NOMO-1 treated with DMSO at 0.1 percent for 48 hours (cell line): ENCODE measurements around the gene MYO10.

Experiments used
- DNase-seq: peaks from one replicate; lab custom pipeline; 2025; ENCODE audit not compliant: unreplicated experiment; lab: John Stamatoyannopoulos, UW

MYO10 gene

DNA sequence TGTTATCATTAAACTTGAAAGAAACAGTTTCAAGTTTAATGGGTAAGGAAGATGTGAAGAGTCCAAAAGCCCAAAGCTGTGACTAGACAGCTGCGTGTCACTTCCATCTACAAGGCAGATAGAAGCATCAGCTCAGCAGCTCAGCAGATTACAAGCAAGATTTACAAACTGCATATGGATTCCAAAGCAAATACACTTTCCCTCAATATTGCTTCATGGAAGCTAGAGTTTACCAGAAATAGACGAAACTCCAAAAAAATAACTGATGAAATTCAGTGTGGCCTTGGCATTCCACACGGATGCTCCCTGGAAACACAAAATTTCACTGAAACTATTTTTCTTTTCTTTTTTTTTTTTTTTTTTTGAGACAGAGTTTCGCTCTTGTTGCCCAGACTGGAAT is 17.9 kb downstream of the MYO10 start:
- no peak for DNase-seq

DNA sequence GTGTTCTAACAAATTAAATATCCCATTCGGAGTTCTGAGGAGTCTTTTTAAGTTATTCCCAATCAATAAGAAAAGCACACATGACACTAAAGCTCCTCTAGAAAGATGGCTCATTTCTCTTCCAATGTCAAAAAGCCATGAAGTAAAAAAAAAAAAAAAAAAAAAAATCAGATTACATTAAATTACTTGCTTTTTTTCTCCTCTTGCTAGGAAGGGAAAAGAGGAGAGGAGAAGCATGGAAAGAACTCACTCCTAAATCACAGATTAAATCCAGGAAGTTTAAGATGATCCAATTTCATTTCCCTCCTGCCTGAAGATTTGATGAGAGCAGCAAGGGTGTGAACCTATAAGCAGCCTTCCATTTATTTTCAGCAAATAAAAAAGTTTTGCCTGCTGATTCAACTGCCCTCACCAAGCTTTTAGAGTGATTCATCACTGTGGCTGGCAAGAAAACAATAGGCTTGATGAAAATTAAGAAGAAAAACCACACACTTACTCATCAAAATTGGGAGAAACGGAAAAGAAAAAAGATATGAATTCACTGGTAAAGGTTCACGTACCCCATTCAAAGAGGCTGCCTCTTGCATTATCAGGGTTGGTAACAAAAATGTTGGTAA is 19.7 kb downstream of the MYO10 start:
- no peak for DNase-seq

DNA sequence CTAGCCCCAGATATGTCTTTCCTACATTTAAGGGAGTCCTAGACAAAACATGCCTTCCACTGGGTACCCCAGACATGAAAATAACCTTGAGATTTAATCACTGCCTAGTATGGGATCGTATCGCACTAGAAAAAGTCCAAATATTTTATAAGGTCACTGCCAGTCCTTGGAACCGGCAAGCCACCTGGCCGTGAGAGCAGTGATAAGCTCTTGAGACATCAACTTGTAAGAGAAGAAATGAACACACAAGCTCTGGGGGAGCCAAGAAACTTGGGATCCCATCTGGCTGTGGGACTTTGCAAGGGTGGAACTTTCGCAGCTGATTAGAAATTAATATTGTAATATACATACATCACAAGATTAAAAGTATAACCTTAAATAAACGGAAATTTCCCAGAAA is 21.5 kb downstream of the MYO10 start:
- DNase-seq: no peak

DNA sequence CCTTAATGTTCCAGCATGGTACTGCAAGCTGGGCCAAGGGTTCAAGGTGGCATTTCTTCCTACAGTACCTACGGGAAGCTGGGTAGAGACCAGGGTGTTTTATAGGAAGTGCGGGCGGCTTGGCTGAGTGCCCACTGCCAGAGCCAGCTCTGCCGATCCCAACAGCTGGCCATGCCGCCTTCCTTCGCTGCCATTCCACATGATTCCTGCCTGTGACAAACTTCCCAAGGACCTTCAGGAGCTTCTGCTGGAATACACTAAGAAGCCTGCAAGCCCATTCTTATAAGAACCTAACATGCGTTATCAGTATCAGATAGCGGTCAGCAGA is 22.0 kb downstream of the MYO10 start:
- no peak for DNase-seq

DNA sequence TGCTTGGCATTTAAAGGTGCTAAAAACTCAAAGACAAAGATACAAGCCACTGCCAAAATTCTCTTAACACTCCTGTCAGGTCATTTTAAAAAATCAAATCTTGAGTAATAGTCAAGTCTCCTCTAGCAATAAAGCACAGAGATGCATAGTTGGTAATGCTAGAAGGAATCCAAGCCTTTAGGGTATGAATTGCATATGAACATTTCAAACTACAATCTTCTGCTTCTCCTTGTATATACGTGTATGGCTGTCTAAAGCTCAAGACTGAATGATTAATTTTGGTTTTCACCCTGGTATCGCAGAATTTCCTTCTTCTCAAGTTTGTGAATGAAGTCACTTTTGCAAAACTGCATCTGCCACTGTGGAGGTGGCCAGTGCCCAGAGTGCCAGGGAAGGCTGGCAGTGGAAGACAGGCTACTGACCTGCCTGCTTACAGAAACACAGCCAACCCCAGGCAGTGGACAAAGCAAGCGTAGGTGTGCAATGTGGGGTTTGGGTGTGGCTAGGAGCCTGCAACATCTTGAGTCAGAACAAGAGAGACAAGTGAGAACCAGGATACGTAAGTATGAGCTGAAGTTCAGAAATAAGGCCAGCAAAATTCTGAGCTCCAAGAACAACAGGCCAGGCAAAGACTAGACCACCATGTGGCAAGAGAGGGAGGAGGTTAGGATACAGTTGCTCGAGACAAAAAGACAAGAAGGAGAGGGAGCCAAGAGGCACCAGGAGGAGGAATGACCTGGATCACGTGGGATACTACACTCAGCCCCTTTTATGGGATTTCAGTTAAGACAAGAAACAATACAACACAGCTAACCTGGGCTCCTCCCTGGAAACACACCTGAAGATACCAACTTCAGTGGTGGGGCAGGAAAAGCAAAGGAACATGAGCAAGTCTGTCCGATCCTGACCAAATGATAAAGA is 22.6 kb downstream of the MYO10 start:
- DNase-seq: no peak

DNA sequence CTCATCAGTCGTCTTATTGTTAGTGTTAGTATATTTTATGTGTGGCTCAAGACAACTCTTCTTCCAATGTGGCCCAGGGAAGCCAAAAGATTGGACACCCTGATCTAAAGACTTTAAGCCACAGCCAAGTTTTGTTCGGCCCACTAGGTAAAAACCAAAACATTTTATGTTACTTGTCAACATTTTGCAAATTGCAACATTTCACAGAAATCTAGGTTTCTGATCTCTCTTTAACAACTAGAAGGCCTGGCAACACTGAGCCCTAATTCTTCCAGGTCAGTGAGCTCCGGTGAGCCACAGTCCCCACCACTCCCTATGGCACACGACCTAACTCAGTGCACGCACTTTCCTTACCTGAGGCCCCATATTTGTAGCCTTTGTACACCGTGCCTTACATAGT is 24.0 kb downstream of the MYO10 start:
- DNase-seq: no peak

DNA sequence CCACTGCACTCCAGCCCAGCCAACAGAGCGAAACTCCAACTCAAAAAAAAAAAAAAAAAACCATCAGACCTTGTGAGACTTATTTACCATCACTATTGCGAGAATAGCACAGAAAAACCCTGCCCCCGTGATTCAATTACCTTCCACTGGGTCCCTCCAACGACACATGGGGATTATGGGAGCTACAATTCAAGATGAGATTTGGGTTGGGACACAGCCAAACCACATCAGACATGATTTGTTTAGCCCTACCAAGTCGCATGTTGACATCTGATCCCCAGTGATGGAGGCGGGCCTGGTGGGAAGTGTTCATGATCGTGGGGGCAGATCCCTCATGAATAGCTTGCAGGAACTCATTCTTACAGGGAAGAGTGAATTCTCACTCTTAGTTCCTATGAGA is 26.6 kb downstream of the MYO10 start:
- DNase-seq: no peak

DNA sequence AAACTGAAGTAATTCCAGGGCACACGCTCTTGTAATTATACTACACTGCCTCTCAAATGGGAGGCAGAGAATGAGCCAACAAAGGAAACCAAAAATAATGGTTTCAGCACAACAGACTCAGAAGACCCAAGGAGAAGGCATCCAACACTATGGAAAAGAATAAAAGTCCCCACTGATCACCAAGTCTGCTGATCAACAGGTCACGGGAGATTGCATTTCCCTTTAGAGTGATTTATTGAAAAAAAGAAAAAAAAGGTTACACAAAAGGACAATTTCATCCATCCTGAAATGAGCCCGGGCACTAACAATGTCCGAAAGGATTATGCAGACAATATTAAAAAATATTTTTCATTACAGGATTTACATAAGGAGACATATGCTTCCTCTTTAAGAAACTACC is 28.8 kb downstream of the MYO10 start:
- DNase-seq: no peak

DNA sequence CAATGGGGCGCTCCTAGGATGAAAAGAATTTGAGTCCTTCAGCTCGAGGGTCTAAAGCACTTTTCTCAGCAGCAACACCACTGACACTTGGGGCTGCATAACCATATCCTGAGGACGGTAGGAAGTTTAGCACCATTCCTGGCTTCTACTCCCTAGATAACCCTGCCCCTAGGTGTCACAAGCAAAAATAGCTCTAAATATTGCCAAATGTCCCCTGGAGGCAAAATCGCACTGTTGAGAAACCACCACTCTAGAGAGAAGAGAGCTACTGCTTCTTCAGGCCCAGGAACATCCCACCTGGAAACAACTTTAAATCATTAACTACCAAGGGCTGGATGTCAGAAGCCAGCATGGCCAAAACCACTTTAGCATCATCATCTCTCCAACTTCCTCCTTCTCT is 29.8 kb downstream of the MYO10 start:
- no peak for DNase-seq

DNA sequence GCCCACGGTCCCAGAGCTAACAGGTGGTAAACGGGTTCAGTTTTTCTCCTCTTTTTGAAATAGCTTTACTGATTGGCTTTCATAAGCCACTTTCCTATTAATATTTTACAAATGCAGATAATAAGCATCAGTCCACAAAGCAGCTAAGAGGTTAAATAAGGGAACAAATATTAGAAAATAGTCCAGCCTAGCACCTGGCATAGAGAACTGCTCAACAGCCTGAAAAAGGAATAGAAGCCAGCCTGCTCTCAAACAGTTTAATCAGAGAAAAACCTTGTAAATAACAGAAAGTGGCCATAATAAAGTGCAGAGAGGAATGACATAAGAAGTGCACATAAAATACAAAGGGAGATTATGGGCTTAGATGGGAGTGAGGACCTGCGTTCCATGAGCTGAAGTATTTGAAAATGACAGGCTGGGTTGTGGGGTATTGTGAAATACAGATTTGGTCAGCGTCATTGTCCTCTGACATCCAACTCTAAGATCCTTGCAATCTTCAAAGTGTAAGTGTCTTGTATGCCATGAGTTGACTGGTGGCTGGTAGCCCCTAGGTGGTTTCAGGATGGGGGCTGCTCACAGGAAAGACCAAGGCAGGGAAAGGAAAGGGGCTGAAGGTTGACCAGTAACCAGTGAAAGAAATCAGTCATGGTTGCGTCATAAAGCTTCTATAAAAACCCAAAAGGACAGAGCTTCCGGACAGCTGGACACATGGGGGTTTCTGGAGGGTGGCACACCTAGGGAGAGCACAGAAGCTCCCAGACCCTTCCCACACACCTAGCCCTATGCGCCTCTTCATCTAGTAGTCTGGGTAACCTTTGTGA is 32.4 kb downstream of the MYO10 start:
- DNase-seq: no peak

DNA sequence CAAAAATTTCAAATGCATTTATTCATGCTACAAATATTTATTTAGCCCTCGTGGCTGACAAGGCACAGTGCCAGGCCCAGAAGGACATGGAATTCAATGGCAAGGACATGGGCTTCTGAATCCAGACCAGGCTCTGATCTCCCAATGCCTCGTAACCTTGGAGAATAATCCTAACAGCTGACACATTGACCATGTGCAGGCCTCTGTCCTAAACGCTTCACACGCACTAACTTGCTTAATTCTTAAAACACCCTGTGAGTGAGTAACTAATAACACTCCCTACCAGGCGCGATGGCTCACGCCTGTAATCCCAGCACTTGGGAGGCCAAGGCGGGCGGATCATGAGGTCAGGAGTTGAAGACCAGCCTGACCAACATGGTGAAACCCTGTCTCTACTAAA is 33.2 kb downstream of the MYO10 start:
- DNase-seq: no peak

DNA sequence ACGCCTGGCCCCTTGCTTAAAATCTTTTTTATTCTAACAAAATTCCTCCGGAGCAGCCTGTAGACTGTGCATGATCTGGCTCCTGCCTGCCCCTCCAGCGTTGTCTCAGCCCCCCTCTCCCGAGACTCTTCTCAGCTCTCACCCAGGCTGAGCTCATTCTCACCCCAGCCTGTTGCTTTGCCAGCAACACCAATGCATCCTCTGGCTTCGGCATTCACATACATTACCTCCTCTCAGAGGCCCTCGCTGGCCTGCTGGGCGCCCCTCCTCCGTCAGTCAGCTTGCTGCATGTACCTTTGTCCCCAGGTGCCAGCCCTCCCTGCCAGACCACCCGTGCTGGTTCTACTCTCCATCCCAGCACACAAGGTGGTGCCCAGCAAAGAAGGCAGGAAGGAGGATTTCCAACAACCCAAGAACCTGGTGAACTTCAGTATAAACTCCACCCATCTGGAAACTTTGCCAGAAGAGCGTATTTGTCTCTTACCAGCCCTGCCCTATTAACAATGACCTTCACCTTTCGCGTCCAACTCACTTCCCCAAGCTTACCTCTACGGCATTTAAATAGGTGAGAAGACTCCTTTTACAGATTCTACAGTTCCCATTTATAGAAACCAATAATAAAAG is 35.0 kb downstream of the MYO10 start:
- DNase-seq: no peak

DNA sequence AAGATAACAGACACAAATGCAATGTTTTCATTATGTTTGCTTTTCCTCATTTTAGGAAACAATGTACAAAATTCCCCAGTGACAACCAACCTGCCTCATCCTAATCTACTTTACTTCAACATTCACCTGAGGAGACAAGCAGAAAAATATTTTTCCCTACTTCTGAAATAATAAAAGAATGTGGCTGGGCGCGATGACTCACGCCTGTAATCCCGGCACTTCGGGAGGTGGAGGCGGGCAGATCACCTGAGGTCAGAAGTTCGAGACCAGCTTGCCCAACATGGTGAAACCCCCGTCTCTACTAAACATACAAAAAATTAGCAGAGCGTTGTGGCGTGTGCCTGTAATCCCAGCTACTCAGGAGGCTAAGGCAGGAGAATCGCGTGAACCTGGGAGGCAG is 36.9 kb downstream of the MYO10 start:
- no peak for DNase-seq

DNA sequence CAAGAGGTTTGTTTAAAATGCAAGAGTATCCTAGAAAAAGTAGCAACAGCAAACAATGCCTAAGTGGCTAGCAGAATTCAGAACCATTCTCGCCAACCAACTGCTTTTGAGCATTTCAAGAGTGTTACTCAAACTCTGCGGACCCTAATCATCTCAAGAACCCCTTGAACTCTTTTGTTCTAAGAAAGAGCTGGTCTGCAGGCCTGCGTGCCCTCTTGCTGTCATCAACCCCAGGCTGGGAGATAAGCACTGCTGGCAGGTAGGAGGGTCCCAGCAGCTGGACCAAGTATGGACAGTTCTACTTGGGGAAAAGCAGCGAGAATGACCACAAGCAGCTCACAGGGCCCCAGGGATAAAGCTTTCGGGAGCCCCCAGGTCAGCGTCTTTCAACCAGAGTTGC is 38.3 kb downstream of the MYO10 start:
- no peak for DNase-seq

DNA sequence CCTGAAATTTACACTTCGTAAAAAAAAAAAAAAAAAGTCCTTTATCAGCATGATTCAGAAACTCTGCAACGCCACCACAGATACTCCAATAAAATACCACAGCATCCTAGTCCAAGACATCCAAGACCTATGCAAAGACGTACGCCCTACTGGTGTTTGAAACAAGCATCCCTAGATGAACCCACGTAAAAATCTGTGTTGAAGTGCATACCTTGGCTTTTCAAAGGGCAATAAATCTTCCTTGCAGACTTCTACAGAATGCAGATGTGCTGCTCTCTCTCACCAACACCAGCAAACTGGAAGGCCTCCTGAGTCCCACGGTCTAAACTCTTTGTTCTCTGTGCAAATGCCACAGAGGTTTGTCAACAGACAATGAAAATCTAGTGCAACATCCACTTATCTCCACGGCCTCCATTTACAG is 38.8 kb downstream of the MYO10 start:
- no peak for DNase-seq

DNA sequence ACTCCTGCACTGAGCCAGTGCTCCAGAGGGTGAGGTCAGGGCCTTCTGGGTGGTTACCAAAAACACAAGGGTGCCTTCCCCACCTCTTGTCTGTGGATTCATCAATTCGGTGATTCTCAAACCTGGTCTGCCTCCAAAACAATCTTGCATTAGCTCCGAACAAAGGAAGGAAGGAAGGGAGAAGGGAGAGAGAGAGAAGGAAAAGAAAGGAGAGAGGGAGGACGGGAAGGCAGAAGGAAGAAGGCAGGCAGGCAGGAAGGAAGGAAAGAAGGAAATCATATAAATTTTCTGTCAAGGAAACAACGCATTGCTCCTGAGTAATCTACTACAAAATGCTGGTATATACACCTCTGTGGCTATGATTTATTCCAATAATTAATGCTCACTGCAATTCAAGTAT is 39.3 kb downstream of the MYO10 start:
- no peak for DNase-seq

DNA sequence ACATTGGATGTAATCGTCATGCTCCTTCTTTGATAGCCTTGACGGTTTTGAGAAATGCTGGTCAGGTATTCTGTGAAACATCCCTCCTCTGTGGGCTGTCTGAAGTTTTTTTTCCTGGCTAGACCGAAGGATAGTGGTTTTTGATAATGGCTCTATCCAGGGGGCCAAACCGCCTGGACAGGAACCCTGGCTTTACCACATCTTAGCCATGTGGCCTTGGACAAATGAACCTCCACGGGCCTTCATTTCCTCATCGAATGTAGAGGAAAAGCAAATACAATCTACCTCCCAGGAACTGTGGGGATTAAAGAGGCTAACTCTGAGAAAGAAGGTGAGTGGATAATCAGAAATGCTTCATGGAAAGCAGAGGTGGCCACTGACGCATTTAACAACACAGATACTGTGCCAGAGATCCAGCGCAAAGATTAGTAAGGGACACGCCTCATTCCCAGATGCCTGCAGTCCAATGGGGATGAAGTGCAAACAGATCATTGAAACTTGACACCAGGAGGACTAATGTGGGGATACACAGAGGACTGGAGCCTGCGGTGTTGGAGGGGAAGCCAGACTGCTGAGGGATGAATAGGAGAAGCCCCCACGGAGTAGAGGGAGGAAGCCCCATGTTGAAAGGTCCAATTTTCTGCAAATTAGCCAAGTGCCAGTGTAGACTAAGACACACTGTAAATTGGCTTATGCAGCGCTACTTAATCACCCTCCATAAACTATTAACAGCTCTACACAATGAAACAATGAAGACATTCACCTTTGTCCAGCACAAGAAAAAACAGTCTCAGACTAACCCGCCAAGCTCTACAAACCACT is 41.6 kb downstream of the MYO10 start:
- no peak for DNase-seq

DNA sequence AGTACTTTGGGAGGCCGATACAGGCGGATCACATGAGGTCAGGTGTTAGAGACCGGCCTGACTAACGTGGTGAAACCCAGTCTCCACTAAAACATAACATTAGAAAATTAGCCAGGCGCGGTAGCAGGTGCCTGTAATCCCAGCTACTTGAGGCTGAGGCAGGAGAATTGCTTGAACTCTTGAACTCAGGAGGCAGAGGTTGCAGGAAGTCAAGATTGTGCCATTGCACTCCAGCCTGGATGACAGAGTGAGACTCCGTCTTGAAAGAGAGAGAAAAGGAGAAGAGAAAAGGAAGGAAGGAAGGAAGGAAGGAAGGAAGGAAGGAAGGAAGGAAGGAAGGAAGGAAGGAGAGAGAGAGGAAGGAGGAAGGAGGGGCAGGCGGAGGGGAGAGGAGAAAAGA is 45.1 kb downstream of the MYO10 start:
- no peak for DNase-seq

DNA sequence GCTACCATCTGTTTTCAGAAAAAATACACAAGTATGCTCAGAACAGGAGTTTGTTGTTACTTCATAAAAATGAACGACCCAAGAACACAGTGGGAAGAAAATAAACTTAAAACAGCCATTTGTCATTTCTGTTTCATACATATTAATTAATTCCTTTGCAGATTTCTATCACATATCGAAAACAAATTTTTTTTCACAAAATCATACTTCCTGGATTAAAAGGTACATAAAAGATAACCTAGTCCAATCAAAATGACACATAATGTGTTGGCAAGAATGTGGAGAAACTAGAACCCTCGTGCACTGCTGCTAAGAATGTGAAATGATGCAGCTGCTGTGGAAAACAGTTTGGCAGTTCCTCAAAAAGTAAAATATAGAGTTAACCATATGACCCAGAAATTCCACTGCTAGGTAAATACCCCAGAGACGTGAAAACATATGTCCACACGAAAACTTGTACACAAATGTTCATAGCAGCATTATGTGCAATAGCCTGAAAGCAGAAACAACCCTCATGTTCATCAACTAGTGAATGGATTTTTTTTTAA is 46.0 kb downstream of the MYO10 start:
- DNase-seq: no peak

DNA sequence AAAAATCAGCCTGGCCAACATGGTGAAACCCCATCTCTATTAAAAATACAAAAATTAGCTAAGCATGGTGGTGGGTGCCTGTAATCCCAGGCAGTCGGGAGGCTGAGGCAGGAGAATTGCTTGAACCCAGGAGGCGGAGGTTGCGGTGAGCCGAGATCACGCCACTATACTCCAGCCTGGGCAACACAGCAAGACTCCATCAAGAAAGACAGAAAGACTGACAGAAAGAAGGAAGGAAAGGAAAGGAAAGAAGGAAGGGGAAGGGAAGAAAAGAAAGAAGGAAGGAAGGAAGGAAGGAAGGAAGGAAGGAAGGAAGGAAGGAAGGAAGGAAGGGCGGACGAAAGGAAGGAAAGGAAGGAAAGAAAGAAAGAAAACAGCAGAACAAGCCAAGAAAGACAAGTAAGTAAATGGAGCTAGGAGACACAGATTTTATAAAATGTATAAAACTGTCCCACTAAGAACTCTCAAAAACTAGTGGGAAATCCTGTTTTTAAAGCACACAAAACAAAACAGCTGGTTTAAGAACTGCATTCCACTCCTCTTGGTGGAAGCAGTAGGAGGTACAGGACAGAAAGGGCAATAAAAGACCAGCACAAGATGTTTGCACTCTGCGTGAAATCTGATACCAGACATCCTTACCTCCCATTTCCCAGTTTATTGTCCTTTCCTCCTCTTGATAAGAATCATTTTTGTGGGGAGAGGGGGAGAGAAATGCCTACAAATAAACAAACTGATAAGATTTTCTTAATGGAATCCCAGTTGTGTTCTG is 46.7 kb downstream of the MYO10 start:
- no peak for DNase-seq
